Measurements from ENCODE around the gene C18orf63.

Gene C18orf63

GRCh38 chr18:74290794-74291471 lies 24.7 kb upstream of the C18orf63 start:
- Histone ChIP-seq H3K4me3 (ENCODE audit: low read length, poor library complexity, severe bottlenecking) (peak overlapping the region; percentile 74), H3K27me3 (ENCODE audit: insufficient read depth, low read length, poor library complexity, severe bottlenecking) (no peaks in the 10 kb centered on the region), H4K20me1 (ENCODE audit: insufficient read depth, low read length, poor library complexity, severe bottlenecking) (no peaks in the 10 kb centered on the region), H2AFZ (ENCODE audit: low read length) (no peak overlapping the region), H3K4me2 (ENCODE audit: low read depth, low read length, poor library complexity, severe bottlenecking) (peak overlapping the region; percentile 88), H3K9ac (ENCODE audit: low read depth, low read length, poor library complexity, severe bottlenecking) (peak overlapping the region; percentile 74), H3K9me3 (ENCODE audit: insufficient read depth, low read depth, low read length) (no peaks in the 10 kb centered on the region), H3K79me2 (ENCODE audit: insufficient read depth, low read length) (peaks cover 29% of the 10 kb centered on the region; the same call in 1 of the 2 replicates), H3F3A (ENCODE audit: low read depth) (0 out of 2 replicates have a peak, but pooled peaks cover 4% of the 10 kb centered on the region), H3K36me3 (ENCODE audit: insufficient read depth, low read length) (no peaks in the 10 kb centered on the region), H3K9me2 (replicated peaks; ENCODE audit: low read depth, low read length) (no peaks in the 10 kb centered on the region), H3K4me1 (ENCODE audit: insufficient read depth, low read length, poor library complexity, severe bottlenecking) (peaks cover 26% of the 10 kb centered on the region)
- TF ChIP-seq CTCF (conservative IDR thresholded peaks at IDR 0.05; ENCODE audit: low read length) (no peak), EZH2phosphoT487 (IDR thresholded peaks at IDR 0.05; ENCODE audit: borderline replicate concordance) (no peak)

- H3K9me2 ChIP-seq (replicated peaks; ENCODE audit: low read depth, low read length) = no peaks in the 10 kb centered on the region
- H3K27me3 ChIP-seq (ENCODE audit: insufficient read depth, low read length, poor library complexity, severe bottlenecking) = no peaks in the 10 kb centered on the region
- H3K36me3 ChIP-seq (ENCODE audit: insufficient read depth, low read length) = no peaks in the 10 kb centered on the region
- H2AFZ ChIP-seq (ENCODE audit: low read length) = peak overlapping the region; percentile 92
- TF ChIP-seq CTCF (conservative IDR thresholded peaks at IDR 0.05; ENCODE audit: low read length) (no peak), EZH2phosphoT487 (IDR thresholded peaks at IDR 0.05; ENCODE audit: borderline replicate concordance) (no peak)
- H3F3A ChIP-seq (ENCODE audit: low read depth) = 0 out of 2 replicates have a peak, but pooled peaks cover 3% of the 10 kb centered on the region
- H3K79me2 ChIP-seq (ENCODE audit: insufficient read depth, low read length) = peaks cover 27% of the 10 kb centered on the region; the same call in 1 of the 2 replicates
- H4K20me1 ChIP-seq (ENCODE audit: insufficient read depth, low read length, poor library complexity, severe bottlenecking) = no peaks in the 10 kb centered on the region
- H3K4me1 ChIP-seq (ENCODE audit: insufficient read depth, low read length, poor library complexity, severe bottlenecking) = peaks cover 24% of the 10 kb centered on the region
- H3K9me3 ChIP-seq (ENCODE audit: insufficient read depth, low read depth, low read length) = no peaks in the 10 kb centered on the region
- H3K9ac ChIP-seq (ENCODE audit: low read depth, low read length, poor library complexity, severe bottlenecking) = peak overlapping the region; percentile 74
- H3K4me2 ChIP-seq (ENCODE audit: low read depth, low read length, poor library complexity, severe bottlenecking) = peak overlapping the region; percentile 88
- H3K4me3 ChIP-seq (ENCODE audit: low read length, poor library complexity, severe bottlenecking) = peak overlapping the region; percentile 74
These were observed 24.2 kb upstream of the C18orf63 start for GRCh38 chr18:74291472-74291770.

GRCh38 chr18:74291771-74292540 lies 23.7 kb upstream of the C18orf63 start, which contains the start of gene CYB5A:
Gene CYB5A, minus strand, starts transcription at chr18:74291963. Its CDS starts 88 bp downstream, at chr18:74291875.
- H2AFZ ChIP-seq (ENCODE audit: low read length) = peak within 1 kb of the TSS; percentile 92
- H3K36me3 ChIP-seq (ENCODE audit: insufficient read depth, low read length) = no peaks in the 10 kb centered on the region
- peak; percentile 26; the same call in 1 of the 2 replicates for TF ChIP-seq CTCF (conservative IDR thresholded peaks at IDR 0.05; ENCODE audit: low read length)
- TF ChIP-seq EZH2phosphoT487 (IDR thresholded peaks at IDR 0.05; ENCODE audit: borderline replicate concordance) = no peak
- peaks cover 20% of the 10 kb centered on the region for H3K4me1 ChIP-seq (ENCODE audit: insufficient read depth, low read length, poor library complexity, severe bottlenecking)
- H3F3A ChIP-seq (ENCODE audit: low read depth) = no peaks in the 10 kb centered on the region
- no peaks in the 10 kb centered on the region for H3K9me2 ChIP-seq (replicated peaks; ENCODE audit: low read depth, low read length)
- H3K4me3 ChIP-seq (ENCODE audit: low read length, poor library complexity, severe bottlenecking) = peak within 1 kb of the TSS; percentile 74
- no peaks in the 10 kb centered on the region for H3K9me3 ChIP-seq (ENCODE audit: insufficient read depth, low read depth, low read length)
- peak within 1 kb of the TSS; percentile 74 for H3K9ac ChIP-seq (ENCODE audit: low read depth, low read length, poor library complexity, severe bottlenecking)
- H3K79me2 ChIP-seq (ENCODE audit: insufficient read depth, low read length) = peaks cover 27% of the 10 kb centered on the region; the same call in 1 of the 2 replicates
- H3K4me2 ChIP-seq (ENCODE audit: low read depth, low read length, poor library complexity, severe bottlenecking) = peak within 1 kb of the TSS; percentile 88
- no peaks in the 10 kb centered on the region for H3K27me3 ChIP-seq (ENCODE audit: insufficient read depth, low read length, poor library complexity, severe bottlenecking)
- no peaks in the 10 kb centered on the region for H4K20me1 ChIP-seq (ENCODE audit: insufficient read depth, low read length, poor library complexity, severe bottlenecking)
